ENCODE measurements around the gene KRT5. TPM values are rescaled to one million over a fixed set of nuclear protein-coding genes. Genes with fewer than 3 reads are reported as not detected.

KRT5 gene
- total RNA-seq, 1 donor from 2014 or later: not detected

DNA sequence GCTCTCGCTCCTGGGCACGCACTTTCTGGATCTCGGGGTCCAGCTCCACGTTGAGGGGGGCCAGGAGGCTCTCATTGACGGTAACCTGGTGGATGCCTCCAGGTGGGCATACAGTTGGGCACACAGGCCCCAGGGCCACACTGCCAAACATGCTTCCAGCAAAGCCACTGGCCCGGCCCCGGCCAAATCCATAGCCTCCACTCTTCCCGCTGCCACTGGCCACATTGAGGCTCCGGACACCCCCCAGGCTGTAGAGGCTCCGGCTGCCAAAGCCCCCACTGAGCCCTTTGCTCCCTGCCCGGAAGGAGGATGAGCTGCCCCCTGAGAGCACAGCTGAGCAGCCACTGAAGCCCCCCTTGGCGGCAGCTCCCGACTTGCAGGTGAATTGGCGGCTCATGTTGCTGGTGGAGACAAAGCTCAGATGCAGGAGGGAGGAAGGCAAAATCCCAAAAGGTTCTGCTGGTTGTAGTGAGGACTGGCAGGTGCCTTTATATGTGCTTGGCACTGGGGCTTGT is 32.5 kb upstream of the KRT5 start, which contains the start of gene KRT71:
Gene KRT71 (minus strand): TSS at position 465 of the 515 bp plus-strand sequence. CDS start 68 bp downstream, at position 397.
- DNase-seq (ENCODE audit: low spot score): no peak
- H3K4me1 Mint-ChIP-seq (ENCODE audit: low read depth): peaks cover 4% of the 10 kb centered on the region
- H3K9me3 Mint-ChIP-seq (ENCODE audit: low read depth): no peaks in the 10 kb centered on the region
- H3K27me3 Mint-ChIP-seq (ENCODE audit: low read depth): peaks cover 77% of the 10 kb centered on the region
- H3K27ac Mint-ChIP-seq (ENCODE audit: unreplicated experiment): no peak within 1 kb of the TSS
- peaks cover 4% of the 10 kb centered on the region for H3K36me3 Mint-ChIP-seq (ENCODE audit: low read depth)
- TF ChIP-seq, protein P1, sequence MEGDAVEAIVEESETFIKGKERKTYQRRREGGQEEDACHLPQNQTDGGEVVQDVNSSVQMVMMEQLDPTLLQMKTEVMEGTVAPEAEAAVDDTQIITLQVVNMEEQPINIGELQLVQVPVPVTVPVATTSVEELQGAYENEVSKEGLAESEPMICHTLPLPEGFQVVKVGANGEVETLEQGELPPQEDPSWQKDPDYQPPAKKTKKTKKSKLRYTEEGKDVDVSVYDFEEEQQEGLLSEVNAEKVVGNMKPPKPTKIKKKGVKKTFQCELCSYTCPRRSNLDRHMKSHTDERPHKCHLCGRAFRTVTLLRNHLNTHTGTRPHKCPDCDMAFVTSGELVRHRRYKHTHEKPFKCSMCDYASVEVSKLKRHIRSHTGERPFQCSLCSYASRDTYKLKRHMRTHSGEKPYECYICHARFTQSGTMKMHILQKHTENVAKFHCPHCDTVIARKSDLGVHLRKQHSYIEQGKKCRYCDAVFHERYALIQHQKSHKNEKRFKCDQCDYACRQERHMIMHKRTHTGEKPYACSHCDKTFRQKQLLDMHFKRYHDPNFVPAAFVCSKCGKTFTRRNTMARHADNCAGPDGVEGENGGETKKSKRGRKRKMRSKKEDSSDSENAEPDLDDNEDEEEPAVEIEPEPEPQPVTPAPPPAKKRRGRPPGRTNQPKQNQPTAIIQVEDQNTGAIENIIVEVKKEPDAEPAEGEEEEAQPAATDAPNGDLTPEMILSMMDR (IDR thresholded peaks at IDR 0.05): no peak
- no peak within 1 kb of the TSS for H3K4me3 Mint-ChIP-seq (ENCODE audit: unreplicated experiment)

DNA sequence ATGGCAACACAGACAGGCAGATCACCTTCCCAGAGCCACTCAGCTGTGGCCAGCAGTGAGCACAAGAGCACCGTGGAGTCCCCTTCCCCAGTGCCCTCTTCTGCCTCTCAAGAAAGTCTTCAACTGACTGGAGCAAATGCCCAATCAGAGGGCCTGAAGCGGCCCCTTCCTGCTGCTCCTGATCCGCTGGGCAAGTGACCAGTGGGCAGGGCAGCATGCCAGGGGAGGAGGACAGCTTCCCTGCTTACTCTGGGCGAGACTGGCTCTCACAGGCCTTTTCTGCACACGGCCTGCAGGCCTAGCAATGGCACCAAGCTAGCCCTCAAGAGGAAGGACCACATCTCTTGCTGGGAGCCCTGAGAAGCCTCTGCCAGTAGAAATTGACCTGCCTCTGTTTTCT is 31.9 kb upstream of the KRT5 start:
- Mint-ChIP-seq H3K4me1 (ENCODE audit: low read depth) (peaks cover 4% of the 10 kb centered on the region), H3K27me3 (ENCODE audit: low read depth) (peaks cover 79% of the 10 kb centered on the region), H3K27ac (ENCODE audit: unreplicated experiment) (no peak overlapping the region), H3K4me3 (ENCODE audit: unreplicated experiment) (no peak overlapping the region), H3K9me3 (ENCODE audit: low read depth) (no peaks in the 10 kb centered on the region), H3K36me3 (ENCODE audit: low read depth) (peaks cover 4% of the 10 kb centered on the region)
- DNase-seq (ENCODE audit: low spot score): no peak
- TF ChIP-seq, protein P1 (IDR thresholded peaks at IDR 0.05): no peak

GRCh38 chr12:52551216-52551865 is 31.1 kb upstream of the KRT5 start:
- Mint-ChIP-seq H3K36me3 (ENCODE audit: low read depth) (peaks cover 4% of the 10 kb centered on the region), H3K27ac (ENCODE audit: unreplicated experiment) (no peak overlapping the region), H3K9me3 (ENCODE audit: low read depth) (no peaks in the 10 kb centered on the region), H3K27me3 (ENCODE audit: low read depth) (peaks cover 83% of the 10 kb centered on the region), H3K4me1 (ENCODE audit: low read depth) (peaks cover 4% of the 10 kb centered on the region), H3K4me3 (ENCODE audit: unreplicated experiment) (no peak overlapping the region)
- TF ChIP-seq, protein P1 (IDR thresholded peaks at IDR 0.05): no peak
- no peak for DNase-seq (ENCODE audit: low spot score)

DNA sequence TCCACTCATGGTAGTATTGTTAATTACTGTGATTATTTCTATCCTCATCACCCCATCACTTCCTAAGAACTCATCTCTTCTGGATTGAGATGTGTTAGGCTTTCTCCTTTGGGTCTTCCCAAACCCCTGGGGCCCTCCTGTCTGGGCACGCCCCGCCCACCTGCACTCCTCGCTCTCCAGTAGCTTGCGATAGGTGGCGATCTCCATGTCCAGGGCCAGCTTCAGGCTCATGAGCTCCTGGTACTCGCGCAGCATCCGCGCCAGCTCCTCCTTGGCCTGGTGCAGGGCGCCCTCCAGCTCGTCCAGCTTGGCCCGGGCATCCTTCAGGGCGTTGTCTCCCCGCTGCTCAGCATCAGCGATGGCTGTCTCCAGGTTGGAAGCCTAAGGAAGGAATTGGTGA is 25.9 kb upstream of the KRT5 start:
- peaks cover 2% of the 10 kb centered on the region for H3K36me3 Mint-ChIP-seq (ENCODE audit: low read depth)
- H3K9me3 Mint-ChIP-seq (ENCODE audit: low read depth): no peaks in the 10 kb centered on the region
- no peak for DNase-seq (ENCODE audit: low spot score)

More for the DNA sequence above, 25.9 kb upstream of the KRT5 start:
- Mint-ChIP-seq H3K4me3 (ENCODE audit: unreplicated experiment) (no peak overlapping the region), H3K27ac (ENCODE audit: unreplicated experiment) (no peak overlapping the region), H3K27me3 (ENCODE audit: low read depth) (peaks cover 71% of the 10 kb centered on the region), H3K4me1 (ENCODE audit: low read depth) (peaks cover under 1% of the 10 kb centered on the region)
- TF ChIP-seq, protein P1 (IDR thresholded peaks at IDR 0.05): no peak

Data from chondrocyte (in vitro differentiated cells).